OCI-LY3 (cell line): Measurements from ENCODE around the gene FRMD4A.

Experiments
- H2AFZ ChIP-seq: fragments of 200-600, 300-600 bp; shearing (Covaris generic); 2 replicates; pipeline ENCODE4 v1.6.0; 2014; ENCODE audit warnings: antibody characterized with exemption, low read depth, low read length
- H3K27ac ChIP-seq: fragments of 200-600, 300-600 bp; sonication (generic); 2 replicates; pipeline ENCODE4 v1.5.1; 2014; ENCODE audit warnings: mild to moderate bottlenecking, low read length, moderate library complexity, mixed read lengths
- H3K27me3 ChIP-seq: fragments of 200-600, 300-600 bp; sonication (generic); 2 replicates; pipeline ENCODE4 v1.6.1; 2014; ENCODE audit warnings: low read depth, low read length, mixed read lengths
- H3K36me3 ChIP-seq: fragments of 200-600, 300-600 bp; sonication (generic); replicated peaks from 2 replicates; pipeline ENCODE3; 2014; ENCODE audit warnings: low read depth, low read length, mixed read lengths
- H3K4me1 ChIP-seq: fragments of 300-600, 200-600 bp; sonication (generic); 2 replicates; pipeline ENCODE4 v1.6.1; 2014; ENCODE audit warnings: low read length, mixed read lengths
- H3K4me2 ChIP-seq: fragments of 200-600, 300-600 bp; sonication (generic); 2 replicates; pipeline ENCODE4 v1.6.1; 2014; ENCODE audit warnings: low read length, mixed read lengths
- H3K4me3 ChIP-seq: fragments of 300-600, 200-600 bp; sonication (generic); 2 replicates; pipeline ENCODE4 v1.5.1; 2014; ENCODE audit warnings: antibody characterized with exemption, mild to moderate bottlenecking, low read length, moderate library complexity
- H3K79me2 ChIP-seq: fragments of 300-600, 200-600 bp; shearing (Covaris generic); 2 replicates; pipeline ENCODE4 v1.6.1; 2014; ENCODE audit warnings: mild to moderate bottlenecking, low read length, mixed read lengths
- H3K9ac ChIP-seq: fragments of 300-600, 200-600 bp; shearing (Covaris generic); 2 replicates; pipeline ENCODE4 v1.6.0; 2014; ENCODE audit warnings: mild to moderate bottlenecking, low read length, moderate library complexity
- H3K9me3 ChIP-seq: fragments of 200-600, 300-600 bp; shearing (Covaris generic); 2 replicates; pipeline ENCODE4 v1.6.1; 2014; ENCODE audit warnings: low read length, mixed read lengths; ENCODE audit not compliant: insufficient read depth
- H4K20me1 ChIP-seq: fragments of 200-600, 300-600 bp; sonication (generic); 2 replicates; pipeline ENCODE4 v1.6.1; 2016; ENCODE audit warnings: low read length, mixed read lengths; ENCODE audit not compliant: insufficient read depth
- CTCF ChIP-seq: fragments of 200-600, 300-600 bp; sonication (generic); IDR thresholded peaks from 2 replicates; pipeline ENCODE4 v1.5.1; 2014; ENCODE audit warnings: antibody characterized with exemption, low read length, low read depth
- EZH2phosphoT487 ChIP-seq: fragments of 200-600 bp; shearing (Covaris generic); IDR thresholded peaks from 2 replicates; pipeline ENCODE4 v1.6.1; 2018; ENCODE audit warnings: antibody characterized with exemption, mixed run types, low read depth

The FRMD4A gene

DNA sequence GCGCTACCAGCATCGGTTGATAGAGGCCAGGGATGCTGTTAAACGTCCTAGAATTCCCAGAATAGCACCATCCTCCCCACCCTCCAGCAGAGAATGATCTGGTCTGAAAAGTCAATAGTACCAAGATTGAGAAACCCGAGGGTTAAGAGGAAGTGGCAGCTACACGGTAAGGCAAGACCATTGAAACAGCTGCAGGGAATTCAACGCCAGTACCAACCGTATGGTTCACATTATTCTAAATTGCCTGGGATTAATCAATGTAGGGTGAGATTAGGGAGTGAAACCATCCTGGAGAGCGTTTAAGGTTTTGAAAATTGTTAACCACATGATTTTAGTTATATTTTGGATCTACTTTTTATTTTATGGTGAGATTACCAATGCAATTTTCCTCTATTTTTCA is 391.8 kb downstream of the FRMD4A start:
- no peak overlapping the region for H3K27ac ChIP-seq
- peaks cover 6% of the 10 kb centered on the region for H3K4me1 ChIP-seq
- H3K4me3 ChIP-seq, result no peak overlapping the region
- H3K79me2 ChIP-seq, result no peaks in the 10 kb centered on the region
- H4K20me1 ChIP-seq, result no peaks in the 10 kb centered on the region
- H3K4me2 ChIP-seq, result no peak overlapping the region
- no peak overlapping the region for H2AFZ ChIP-seq
- no peaks in the 10 kb centered on the region for H3K36me3 ChIP-seq
- H3K9me3 ChIP-seq, result no peaks in the 10 kb centered on the region
- H3K27me3 ChIP-seq, result peaks cover 22% of the 10 kb centered on the region; the same call in 1 of the 2 replicates
- no peak overlapping the region for H3K9ac ChIP-seq
- TF ChIP-seq CTCF, result no peak
- no peak for TF ChIP-seq EZH2phosphoT487

- H3K9me3 ChIP-seq, result no peaks in the 10 kb centered on the region
- no peaks in the 10 kb centered on the region for H4K20me1 ChIP-seq
- no peak overlapping the region for H3K4me2 ChIP-seq
- no peaks in the 10 kb centered on the region for H3K79me2 ChIP-seq
- peaks cover 1% of the 10 kb centered on the region; the same call in 1 of the 2 replicates for H3K4me1 ChIP-seq
- no peak overlapping the region for H3K9ac ChIP-seq
- no peak overlapping the region for H2AFZ ChIP-seq
- no peak for TF ChIP-seq EZH2phosphoT487
- TF ChIP-seq CTCF, result no peak
- no peaks in the 10 kb centered on the region for H3K36me3 ChIP-seq
- H3K4me3 ChIP-seq, result no peak overlapping the region
- peaks cover 26% of the 10 kb centered on the region for H3K27me3 ChIP-seq
- H3K27ac ChIP-seq, result no peak overlapping the region
Observed at GRCh38 chr10:13936826-13937225, 393.9 kb downstream of the FRMD4A start.

- Histone ChIP-seq H4K20me1 (no peaks in the 10 kb centered on the region), H3K9ac (no peak overlapping the region), H3K36me3 (no peaks in the 10 kb centered on the region), H3K27ac (no peak overlapping the region), H3K4me3 (no peak overlapping the region), H2AFZ (no peak overlapping the region), H3K4me1 (peaks cover 8% of the 10 kb centered on the region), H3K27me3 (peaks cover 13% of the 10 kb centered on the region), H3K9me3 (no peaks in the 10 kb centered on the region), H3K4me2 (no peak overlapping the region), H3K79me2 (no peaks in the 10 kb centered on the region)
- TF ChIP-seq EZH2phosphoT487, result no peak
- TF ChIP-seq CTCF, result no peak
Observed at GRCh38 chr10:13930120-13930519, 400.6 kb downstream of the FRMD4A start.

DNA sequence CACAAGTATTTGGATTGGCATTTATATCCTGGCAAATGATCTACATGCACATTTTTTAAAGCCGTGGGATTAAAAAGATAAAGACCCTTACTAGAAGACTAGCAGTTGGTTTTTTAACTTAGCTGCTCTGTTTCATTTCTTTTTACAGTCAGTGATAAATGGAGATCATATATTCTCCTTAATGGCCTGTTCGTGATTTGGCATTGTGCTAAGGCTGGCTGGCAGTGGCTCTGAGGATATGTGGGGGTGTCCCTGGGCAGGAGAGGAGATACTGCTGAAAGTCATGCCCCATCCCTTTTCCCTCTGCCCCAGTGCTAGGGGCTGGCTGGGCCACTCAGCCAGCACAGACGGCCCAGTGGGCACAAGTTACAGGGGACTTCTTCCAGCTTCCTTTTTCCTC is 402.3 kb downstream of the FRMD4A start:
- TF ChIP-seq CTCF, result no peak
- TF ChIP-seq EZH2phosphoT487, result no peak
- H3K27ac ChIP-seq, result no peak overlapping the region
- H3K79me2 ChIP-seq, result no peaks in the 10 kb centered on the region
- H4K20me1 ChIP-seq, result no peaks in the 10 kb centered on the region
- H2AFZ ChIP-seq, result no peak overlapping the region
- no peak overlapping the region for H3K4me3 ChIP-seq
- H3K4me2 ChIP-seq, result no peak overlapping the region
- no peak overlapping the region for H3K9ac ChIP-seq
- H3K27me3 ChIP-seq, result peaks cover 13% of the 10 kb centered on the region
- no peaks in the 10 kb centered on the region for H3K36me3 ChIP-seq
- H3K9me3 ChIP-seq, result no peaks in the 10 kb centered on the region
- H3K4me1 ChIP-seq, result peaks cover 10% of the 10 kb centered on the region
